HepG2 (cell line): ENCODE measurements around the gene TSPAN31. TPM values are rescaled to one million over a fixed set of nuclear protein-coding genes. Genes with fewer than 3 reads are reported as not detected.

Experiments
- ATAC-seq: fragments of 200-7000 bp; cut with Tn5 transposase; 3 replicates; pipeline ENCODE4 v1.9.1; 2020; ENCODE audit warnings: mild to moderate bottlenecking, moderate library complexity
- BruUV-seq: library from RNA; stranded (reverse); fragments of 400-500 nt; replicated peaks from 2 replicates; lab custom pipeline; 2021; lab: Mats Ljungman, UMichigan
- CTCF ChIA-PET: fragments of 300-600 bp; formaldehyde crosslinking; extraction: SDS; loops from one replicate; lab custom pipeline; 2021; ENCODE audit warnings: low total read pairs, inconsistent platforms, low intra/inter-chr PET ratio; lab: Yijun Ruan, JAX
- POLR2A ChIA-PET: fragments of 350-600 bp; sonication (Branson Sonifier 250); formaldehyde crosslinking; loops from one replicate; lab custom pipeline; 2020; ENCODE audit warnings: antibody characterized with exemption, inconsistent platforms; lab: Yijun Ruan, JAX
- DNase-seq: peaks from one replicate; pipeline ENCODE4 v3.0.0-alpha.2; 2015; ENCODE audit warnings: low spot score
- FAIRE-seq: peaks from 3 replicates; lab custom pipeline; 2011; peaks lifted over from hg19 to GRCh38; lab: Jason Lieb, UNC
- H2AFZ ChIP-seq: one replicate; pipeline ENCODE4 v1.6.1; 2011; ENCODE audit warnings: low read length, inconsistent platforms
- H3K27ac ChIP-seq: fragments of 300-600 bp; 3 replicates; pipeline ENCODE4 v1.8.0; 2011; ENCODE audit warnings: mixed run types, mild to moderate bottlenecking, mixed read lengths, low read length, inconsistent platforms; ENCODE audit not compliant: insufficient read depth; ENCODE audit errors: extremely low read length
- H3K27me3 ChIP-seq, 2 experiments: fragments of 200-600 bp in 1 of 2; 2 replicates in 1 of 2; 3 replicates in 1 of 2; pipeline versions ENCODE4 v1.6.0 to v1.8.0; 2011; ENCODE audit warnings: low read length in 2 of 2, mild to moderate bottlenecking in 2 of 2, moderate library complexity in 2 of 2, inconsistent platforms in 1 of 2; ENCODE audit not compliant: insufficient read depth in 2 of 2, control insufficient read depth in 1 of 2
- H3K36me3 ChIP-seq, 2 experiments: fragments of 200-600 bp in 1 of 2; replicated peaks in 1 of 2; 2 replicates in 1 of 2; 3 replicates in 1 of 2; pipeline versions ENCODE4 v1.5.1 to v1.8.0; 2011; ENCODE audit warnings: low read length in 2 of 2, inconsistent platforms in 1 of 2; ENCODE audit not compliant: insufficient read depth in 2 of 2, control insufficient read depth in 1 of 2
- H3K4me1 ChIP-seq: 2 replicates; pipeline ENCODE4 v1.5.1; 2012; ENCODE audit warnings: low read length, inconsistent platforms; ENCODE audit not compliant: insufficient read depth
- H3K4me2 ChIP-seq: 2 replicates; pipeline ENCODE4 v1.6.0; 2011; ENCODE audit warnings: low read depth, low read length, inconsistent platforms
- H3K4me3 ChIP-seq, 3 experiments: fragments of 200-600 bp in 1 of 3; sonication (generic), shearing (Covaris generic) in 1 of 3; replicated peaks in 1 of 3; 2 replicates each; pipeline ENCODE4 v1.5.1; 2011 to 2016; ENCODE audit warnings: low read length in 3 of 3, inconsistent platforms in 2 of 3, low read depth in 2 of 3, mild to moderate bottlenecking in 2 of 3, control low read depth in 1 of 3, mixed read lengths in 1 of 3; ENCODE audit not compliant: insufficient read depth in 1 of 3
- H3K79me2 ChIP-seq: one replicate; pipeline ENCODE4 v1.6.1; 2011; ENCODE audit warnings: low read length, inconsistent platforms; ENCODE audit not compliant: insufficient read depth
- H3K9ac ChIP-seq: 2 replicates; pipeline ENCODE4 v1.6.0; 2011; ENCODE audit warnings: mild to moderate bottlenecking, low read depth, low read length, inconsistent platforms; ENCODE audit not compliant: insufficient read depth
- H3K9me3 ChIP-seq: 2 replicates; pipeline ENCODE4 v1.5.1; 2012; ENCODE audit warnings: mild to moderate bottlenecking, low read length
- H4K20me1 ChIP-seq: 2 replicates; pipeline ENCODE4 v1.6.0; 2011; ENCODE audit warnings: inconsistent platforms, mild to moderate bottlenecking, low read length, moderate library complexity; ENCODE audit not compliant: insufficient read depth
- ELK4 ChIP-seq: sonication (generic); formaldehyde crosslinking; IDR thresholded peaks from 2 replicates; pipeline ENCODE4 v1.9.0; 2021; ENCODE audit warnings: missing genetic modification reagents, borderline replicate concordance
- MATR3 ChIP-seq: sonication (generic); formaldehyde crosslinking; IDR thresholded peaks from 2 replicates; pipeline ENCODE4 v1.4.0; 2020; ENCODE audit warnings: missing genetic modification reagents
- RARG ChIP-seq: sonication (generic); formaldehyde crosslinking; IDR thresholded peaks from 2 replicates; pipeline ENCODE4 v1.4.0; 2020; ENCODE audit warnings: low read depth, mild to moderate bottlenecking, missing genetic modification reagents
- ZNF512B ChIP-seq: sonication (generic); formaldehyde crosslinking; IDR thresholded peaks from 2 replicates; pipeline ENCODE4 v1.5.1; 2020; ENCODE audit warnings: missing genetic modification reagents, mild to moderate bottlenecking, borderline replicate concordance
- ZNF800 ChIP-seq: sonication (generic); formaldehyde crosslinking; IDR thresholded peaks from 2 replicates; pipeline ENCODE4 v1.4.0; 2020; ENCODE audit warnings: missing genetic modification reagents
- WGBS: methylation state at CpG from one replicate; pipeline ENCODE4 v1.1.6; 2017; ENCODE audit warnings: low lambda C conversion rate; 5-methylcytosine and 5-hydroxymethylcytosine counted together
- in situ Hi-C: cut with HindIII; loops from 2 replicates; pipeline ENCODE4 v1.10.0; 2017; ENCODE audit warnings: low pct_unique_long_range_greater_than_20kb; ENCODE audit not compliant: extremely low pct_ligation_motif_present
- intact Hi-C: fragments of 100-400 bp; cut with micrococcal nuclease; formaldehyde crosslinking; loops from one replicate; pipeline ENCODE4 v1.10.0; 2022; ENCODE audit not compliant: unreplicated experiment
- polyA plus RNA-seq, 8 experiments: library from polyadenylated mRNA; depleted of rRNA in 3 of 8; stranded (reverse) in 7 of 8; unstranded in 1 of 8; fragments of >200 nt; fragmentation: Illumina TruSeq in 4 of 8; extraction: Trizol in 4 of 8; gene quantifications; 2 replicates each; pipeline versions ENCODE4 v1.2.1 to v1.2.3, GENCODE V29; 2011 to 2016; ENCODE audit warnings: low read depth in 4 of 8, missing spikeins in 1 of 8, mixed read lengths in 1 of 8; ENCODE audit not compliant: insufficient read depth in 1 of 8
- total RNA-seq, 5 experiments: library from RNA; depleted of rRNA; stranded (reverse); fragments of >200 nt; fragmentation: Illumina TruSeq; extraction: Trizol; gene quantifications; 2 replicates each; pipeline ENCODE4 v1.2.3, GENCODE V29; 2016; ENCODE audit warnings: low read depth in 1 of 5
- TF ChIP-seq, protein P1 (sequence below): sonication (generic); formaldehyde crosslinking; IDR thresholded peaks from 2 replicates; pipeline ENCODE4 v1.5.0; 2020; ENCODE audit warnings: mild to moderate bottlenecking, missing genetic modification reagents, borderline replicate concordance
- TF ChIP-seq, protein P2 (sequence below): IDR thresholded peaks from 2 replicates; pipeline ENCODE4 v1.6.1; 2016; ENCODE audit warnings: low read depth, borderline replicate concordance

The TSPAN31 gene
- total and polyA plus RNA-seq, 2 of the 13 experiments (the other 11 are each of a cell fraction or from before 2014, with no cell fraction given) = 10.4 to 24.6 TPM

DNA sequence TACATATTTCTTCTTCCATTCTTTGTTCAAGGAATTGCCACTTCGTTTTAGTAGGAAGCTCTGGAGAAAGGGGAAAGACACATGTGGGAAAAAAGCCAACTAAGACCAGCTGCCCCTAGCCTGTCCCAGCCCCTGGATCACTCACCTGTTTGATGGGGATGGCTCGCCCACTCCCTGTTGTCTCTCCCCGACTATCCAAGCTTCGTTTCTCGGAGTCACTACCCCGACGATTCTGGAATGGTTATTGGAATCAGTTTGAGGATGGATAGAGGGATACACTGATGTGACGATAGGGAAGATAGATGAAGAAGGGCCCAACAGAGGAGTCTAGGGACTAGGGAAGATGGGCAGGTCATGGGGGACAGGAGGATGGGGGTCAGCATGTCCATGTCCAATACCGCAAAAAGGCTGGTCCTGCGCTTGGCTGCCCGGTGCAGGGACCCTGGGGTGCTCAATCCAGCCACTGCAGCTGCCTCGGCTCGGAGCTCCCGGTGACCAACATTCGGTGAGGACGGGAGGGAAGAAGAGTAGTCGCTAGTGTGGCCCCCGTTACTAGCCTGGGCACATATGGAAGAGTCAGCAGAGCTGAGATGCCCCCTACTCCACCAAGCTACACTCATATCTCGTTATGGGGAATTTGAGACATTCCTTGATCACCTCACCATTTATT lies 13.3 kb upstream of the TSPAN31 start:
- H3K4me1 ChIP-seq = peaks cover 24% of the 10 kb centered on the region
- CTCF ChIA-PET = no interaction called here
- no peak overlapping the region for H3K27ac ChIP-seq
- ATAC-seq = no peak
- BruUV-seq = no TSS peak
- POLR2A ChIA-PET = no interaction called here
- no peak overlapping the region for H3K4me2 ChIP-seq
- no peaks in the 10 kb centered on the region for H3K79me2 ChIP-seq
- 18% methylated on average over 18 of the region's 19 CpGs for WGBS
- H3K36me3 ChIP-seq = no peaks in the 10 kb centered on the region
- no peak for DNase-seq
- intact Hi-C loops (no loop called here), in situ Hi-C loops (no loop called here)
- H3K9me3 ChIP-seq = no peaks in the 10 kb centered on the region
- no peak overlapping the region for H3K9ac ChIP-seq
- H3K4me3 ChIP-seq = no peak overlapping the region
- H2AFZ ChIP-seq = no peak overlapping the region
- H4K20me1 ChIP-seq = no peaks in the 10 kb centered on the region
- H3K27me3 ChIP-seq = peaks cover 6 to 43% of the 10 kb centered on the region in 2 experiments
- FAIRE-seq = no peak
- TF ChIP-seq MATR3 (CRISPR knock-in tag) (no peak), ZNF512B (CRISPR knock-in tag) (no peak), ZNF800 (no peak), ELK4 (CRISPR knock-in tag) (no peak), RARG (CRISPR knock-in tag) (no peak)
- TF ChIP-seq, protein P1, sequence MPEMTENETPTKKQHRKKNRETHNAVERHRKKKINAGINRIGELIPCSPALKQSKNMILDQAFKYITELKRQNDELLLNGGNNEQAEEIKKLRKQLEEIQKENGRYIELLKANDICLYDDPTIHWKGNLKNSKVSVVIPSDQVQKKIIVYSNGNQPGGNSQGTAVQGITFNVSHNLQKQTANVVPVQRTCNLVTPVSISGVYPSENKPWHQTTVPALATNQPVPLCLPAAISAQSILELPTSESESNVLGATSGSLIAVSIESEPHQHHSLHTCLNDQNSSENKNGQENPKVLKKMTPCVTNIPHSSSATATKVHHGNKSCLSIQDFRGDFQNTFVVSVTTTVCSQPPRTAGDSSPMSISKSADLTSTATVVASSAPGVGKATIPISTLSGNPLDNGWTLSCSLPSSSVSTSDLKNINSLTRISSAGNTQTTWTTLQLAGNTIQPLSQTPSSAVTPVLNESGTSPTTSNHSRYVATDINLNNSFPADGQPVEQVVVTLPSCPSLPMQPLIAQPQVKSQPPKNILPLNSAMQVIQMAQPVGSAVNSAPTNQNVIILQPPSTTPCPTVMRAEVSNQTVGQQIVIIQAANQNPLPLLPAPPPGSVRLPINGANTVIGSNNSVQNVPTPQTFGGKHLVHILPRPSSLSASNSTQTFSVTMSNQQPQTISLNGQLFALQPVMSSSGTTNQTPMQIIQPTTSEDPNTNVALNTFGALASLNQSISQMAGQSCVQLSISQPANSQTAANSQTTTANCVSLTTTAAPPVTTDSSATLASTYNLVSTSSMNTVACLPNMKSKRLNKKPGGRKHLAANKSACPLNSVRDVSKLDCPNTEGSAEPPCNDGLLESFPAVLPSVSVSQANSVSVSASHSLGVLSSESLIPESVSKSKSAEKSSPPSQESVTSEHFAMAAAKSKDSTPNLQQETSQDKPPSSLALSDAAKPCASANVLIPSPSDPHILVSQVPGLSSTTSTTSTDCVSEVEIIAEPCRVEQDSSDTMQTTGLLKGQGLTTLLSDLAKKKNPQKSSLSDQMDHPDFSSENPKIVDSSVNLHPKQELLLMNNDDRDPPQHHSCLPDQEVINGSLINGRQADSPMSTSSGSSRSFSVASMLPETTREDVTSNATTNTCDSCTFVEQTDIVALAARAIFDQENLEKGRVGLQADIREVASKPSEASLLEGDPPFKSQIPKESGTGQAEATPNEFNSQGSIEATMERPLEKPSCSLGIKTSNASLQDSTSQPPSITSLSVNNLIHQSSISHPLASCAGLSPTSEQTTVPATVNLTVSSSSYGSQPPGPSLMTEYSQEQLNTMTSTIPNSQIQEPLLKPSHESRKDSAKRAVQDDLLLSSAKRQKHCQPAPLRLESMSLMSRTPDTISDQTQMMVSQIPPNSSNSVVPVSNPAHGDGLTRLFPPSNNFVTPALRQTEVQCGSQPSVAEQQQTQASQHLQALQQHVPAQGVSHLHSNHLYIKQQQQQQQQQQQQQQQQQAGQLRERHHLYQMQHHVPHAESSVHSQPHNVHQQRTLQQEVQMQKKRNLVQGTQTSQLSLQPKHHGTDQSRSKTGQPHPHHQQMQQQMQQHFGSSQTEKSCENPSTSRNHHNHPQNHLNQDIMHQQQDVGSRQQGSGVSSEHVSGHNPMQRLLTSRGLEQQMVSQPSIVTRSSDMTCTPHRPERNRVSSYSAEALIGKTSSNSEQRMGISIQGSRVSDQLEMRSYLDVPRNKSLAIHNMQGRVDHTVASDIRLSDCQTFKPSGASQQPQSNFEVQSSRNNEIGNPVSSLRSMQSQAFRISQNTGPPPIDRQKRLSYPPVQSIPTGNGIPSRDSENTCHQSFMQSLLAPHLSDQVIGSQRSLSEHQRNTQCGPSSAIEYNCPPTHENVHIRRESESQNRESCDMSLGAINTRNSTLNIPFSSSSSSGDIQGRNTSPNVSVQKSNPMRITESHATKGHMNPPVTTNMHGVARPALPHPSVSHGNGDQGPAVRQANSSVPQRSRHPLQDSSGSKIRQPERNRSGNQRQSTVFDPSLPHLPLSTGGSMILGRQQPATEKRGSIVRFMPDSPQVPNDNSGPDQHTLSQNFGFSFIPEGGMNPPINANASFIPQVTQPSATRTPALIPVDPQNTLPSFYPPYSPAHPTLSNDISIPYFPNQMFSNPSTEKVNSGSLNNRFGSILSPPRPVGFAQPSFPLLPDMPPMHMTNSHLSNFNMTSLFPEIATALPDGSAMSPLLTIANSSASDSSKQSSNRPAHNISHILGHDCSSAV (CRISPR knock-in tag) = no peak
- TF ChIP-seq, protein P2, sequence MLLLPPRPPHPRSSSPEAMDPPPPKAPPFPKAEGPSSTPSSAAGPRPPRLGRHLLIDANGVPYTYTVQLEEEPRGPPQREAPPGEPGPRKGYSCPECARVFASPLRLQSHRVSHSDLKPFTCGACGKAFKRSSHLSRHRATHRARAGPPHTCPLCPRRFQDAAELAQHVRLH (CRISPR knock-in tag) = no peak
